Measurements from ENCODE around the gene GARNL3.

GRCh38 chr9:127216888-127217217, 47.7 kb upstream of the GARNL3 start:
- TF ChIP-seq CTCF (IDR thresholded peaks at IDR 0.05; ENCODE audit: extremely low read depth in 1 of 2, insufficient read depth in 1 of 2, low read depth in 1 of 2, low read length in 2 of 2) = no peak
- no peak for TF ChIP-seq EZH2 (IDR thresholded peaks at IDR 0.05; ENCODE audit: borderline replicate concordance, low read depth, low read length, severe bottlenecking)
- TF ChIP-seq MAX (IDR thresholded peaks at IDR 0.05; ENCODE audit: insufficient read depth, insufficient read length) = no peak
- no peak for TF ChIP-seq POLR2A (IDR thresholded peaks at IDR 0.05; ENCODE audit: low read depth, low read length)
- TF ChIP-seq FOS (IDR thresholded peaks at IDR 0.05; ENCODE audit: borderline replicate concordance, insufficient read depth, low read length) = no peak
- TF ChIP-seq POLR2AphosphoS5 (IDR thresholded peaks at IDR 0.05; ENCODE audit: insufficient read depth, low read depth, low read length) = no peak
- no peak for TF ChIP-seq MYC (IDR thresholded peaks at IDR 0.05; ENCODE audit: low read depth, low read length)
- TF ChIP-seq JUN (IDR thresholded peaks at IDR 0.05; ENCODE audit: borderline replicate concordance, insufficient read depth, insufficient read length, low read depth) = no peak
- no peak for TF ChIP-seq GATA2 (IDR thresholded peaks at IDR 0.05; ENCODE audit: insufficient read depth, insufficient read length, low read depth, low read length)
